HAP-1 (cell line): ENCODE results near the gene BRD3.
"Not testable (repeated sequence)": the region's sequence is repeated elsewhere in the genome, so short reads cannot be mapped to it uniquely, and the experiment has no call there.

ENCODE experiments used
- DNase-seq, 2 experiments: peaks; one replicate each; pipeline ENCODE4 v3.0.0-alpha.2; 2016 to 2020; ENCODE audit warnings: low spot score in 2 of 2
- H3K27me3 ChIP-seq: fragments of 250-450 bp; sonication (Bioruptor Pico); 2 replicates; pipeline ENCODE4 v1.5.1; 2020; ENCODE audit warnings: low read depth, mild to moderate bottlenecking, moderate library complexity
- H3K36me3 ChIP-seq: fragments of 250-450 bp; sonication (Bioruptor Pico); replicated peaks from 2 replicates; pipeline ENCODE4 v1.5.1; 2020; ENCODE audit warnings: mild to moderate bottlenecking
- H3K4me1 ChIP-seq: fragments of 250-450 bp; sonication (Bioruptor Pico); 2 replicates; pipeline ENCODE4 v1.5.1; 2020; ENCODE audit warnings: mild to moderate bottlenecking
- H3K4me3 ChIP-seq: fragments of 250-450 bp; sonication (Bioruptor Pico); 2 replicates; pipeline ENCODE4 v1.5.1; 2020; ENCODE audit warnings: mild to moderate bottlenecking, moderate library complexity
- H3K9me3 ChIP-seq: fragments of 250-450 bp; sonication (Bioruptor Pico); 2 replicates; pipeline ENCODE4 v1.5.1; 2020; ENCODE audit warnings: mild to moderate bottlenecking, moderate library complexity
- in situ Hi-C: fragments of 300-500 bp; cut with MboI; formaldehyde crosslinking; loops from 3 replicates; pipeline ENCODE4 v1.14.3; 2020; ENCODE audit warnings: low sequenced_read_pairs, inconsistent platforms, mixed read lengths

Gene BRD3

GRCh38 chr9:133988771-133989170 is 79.1 kb downstream of the BRD3 start:
- in situ Hi-C loops, H3K36me3 ChIP-seq, H3K4me3 ChIP-seq, DNase-seq, H3K4me1 ChIP-seq, H3K9me3 ChIP-seq, H3K27me3 ChIP-seq: not testable (repeated sequence)

DNA sequence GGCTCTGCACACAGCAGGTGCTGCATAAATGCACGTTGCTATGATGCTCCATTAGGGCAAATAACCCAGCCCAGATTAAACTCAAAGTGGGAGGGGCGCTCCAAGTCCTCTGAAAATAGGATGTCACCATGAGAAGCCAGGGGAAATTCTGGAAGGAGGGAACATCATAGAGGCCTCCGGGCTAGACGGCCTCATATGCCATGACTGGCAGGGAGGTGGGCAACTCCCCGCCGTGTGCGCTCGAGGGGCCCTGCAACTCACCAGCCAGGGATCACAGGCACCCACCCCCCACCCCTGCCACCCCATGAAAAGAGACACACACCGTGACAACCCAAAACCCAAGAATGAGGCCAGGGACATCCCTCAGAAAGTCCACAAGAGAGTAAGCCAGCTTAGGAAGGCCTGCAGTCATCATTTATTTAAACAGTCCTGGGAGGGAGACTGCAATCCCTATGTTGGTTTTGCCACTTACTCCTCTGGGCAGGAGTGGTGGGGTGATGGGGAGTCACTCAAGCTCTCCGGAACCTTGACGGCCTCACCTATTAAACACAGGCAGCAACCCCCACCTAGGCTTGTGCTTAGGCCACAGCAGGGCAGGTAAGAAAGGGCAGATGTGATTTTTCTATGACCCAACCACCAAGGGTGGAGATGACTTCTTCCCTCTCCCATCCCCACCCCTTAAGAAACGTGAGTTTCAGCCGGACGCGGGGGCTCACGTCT is 79.7 kb downstream of the BRD3 start:
- DNase-seq, result no peak
- in situ Hi-C loops, result no loop called here

GRCh38 chr9:133987446-133987788 is 80.4 kb downstream of the BRD3 start:
- Histone ChIP-seq H3K4me3 (no peak overlapping the region), H3K9me3 (no peaks in the 10 kb centered on the region), H3K36me3 (no peaks in the 10 kb centered on the region), H3K4me1 (no peaks in the 10 kb centered on the region), H3K27me3 (no peaks in the 10 kb centered on the region)
- no peak for DNase-seq
- in situ Hi-C loops, result no loop called here

More for the DNA sequence above, 79.7 kb downstream of the BRD3 start:
- no peak overlapping the region for H3K4me3 ChIP-seq
- H3K4me1 ChIP-seq, result no peaks in the 10 kb centered on the region
- no peaks in the 10 kb centered on the region for H3K36me3 ChIP-seq
- H3K27me3 ChIP-seq, result no peaks in the 10 kb centered on the region
- no peaks in the 10 kb centered on the region for H3K9me3 ChIP-seq

- no peak overlapping the region for H3K4me3 ChIP-seq
- DNase-seq, result no peak
- no peaks in the 10 kb centered on the region for H3K9me3 ChIP-seq
- no peaks in the 10 kb centered on the region for H3K36me3 ChIP-seq
- H3K4me1 ChIP-seq, result no peaks in the 10 kb centered on the region
- H3K27me3 ChIP-seq, result no peaks in the 10 kb centered on the region
- in situ Hi-C loops, result no loop called here
These were observed 80.9 kb downstream of the BRD3 start for GRCh38 chr9:133986774-133987445.

GRCh38 chr9:133986061-133986460 is 81.8 kb downstream of the BRD3 start:
- in situ Hi-C loops, result no loop called here
- no peaks in the 10 kb centered on the region for H3K27me3 ChIP-seq
- H3K36me3 ChIP-seq, result no peaks in the 10 kb centered on the region
- H3K4me3 ChIP-seq, result no peak overlapping the region
- no peaks in the 10 kb centered on the region for H3K9me3 ChIP-seq
- no peaks in the 10 kb centered on the region for H3K4me1 ChIP-seq
- DNase-seq, result no peak

- H3K27me3 ChIP-seq, result no peaks in the 10 kb centered on the region
- in situ Hi-C loops, result no loop called here
- H3K9me3 ChIP-seq, result no peaks in the 10 kb centered on the region
- no peaks in the 10 kb centered on the region for H3K4me1 ChIP-seq
- no peak overlapping the region for H3K4me3 ChIP-seq
- no peaks in the 10 kb centered on the region for H3K36me3 ChIP-seq
- no peak for DNase-seq
These were observed 84.7 kb downstream of the BRD3 start for GRCh38 chr9:133982971-133983720.

DNA sequence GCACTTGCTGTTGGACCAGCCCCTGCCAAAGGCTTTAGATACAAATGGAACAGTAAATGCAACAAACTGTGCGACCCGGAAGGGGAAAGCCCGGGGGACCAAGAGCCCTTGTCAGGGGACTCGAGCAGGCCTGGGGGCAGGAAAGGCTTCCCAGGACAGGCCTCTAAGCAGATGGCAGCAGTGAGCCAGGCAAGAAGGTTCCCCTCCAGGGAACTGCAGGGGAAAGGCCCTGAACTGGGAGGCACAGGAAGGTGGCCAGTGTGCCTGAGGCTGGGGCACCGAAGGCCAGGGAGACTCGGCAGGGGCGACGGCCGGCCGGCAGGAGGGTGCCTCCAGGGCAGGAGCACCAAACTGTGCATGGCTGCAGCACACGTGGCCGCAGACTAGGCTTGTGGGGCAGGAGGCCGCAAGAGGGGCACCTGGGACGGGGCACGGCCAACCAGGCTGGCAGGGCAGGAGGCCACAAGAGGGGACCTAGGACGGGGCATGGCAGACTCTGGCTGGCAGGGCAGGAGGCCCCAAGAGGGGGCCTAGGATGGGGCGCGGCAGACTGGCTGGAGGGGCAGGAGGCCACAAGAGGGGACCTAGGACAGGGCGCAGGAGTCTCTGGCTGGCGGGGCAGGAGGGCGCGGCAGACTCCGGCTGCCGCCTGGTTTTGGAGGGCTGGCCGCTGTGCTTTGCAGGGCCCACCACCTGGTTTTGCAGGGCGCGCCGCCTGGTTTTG is 85.7 kb downstream of the BRD3 start:
- in situ Hi-C loops, result no loop called here

GRCh38 chr9:133981589-133981957 is 86.3 kb downstream of the BRD3 start:
- Histone ChIP-seq H3K27me3 (no peaks in the 10 kb centered on the region), H3K36me3 (no peaks in the 10 kb centered on the region), H3K9me3 (no peaks in the 10 kb centered on the region), H3K4me3 (no peak overlapping the region), H3K4me1 (no peaks in the 10 kb centered on the region)
- in situ Hi-C loops, result no loop called here
- no peak for DNase-seq

More for the DNA sequence above, 85.7 kb downstream of the BRD3 start:
- no peaks in the 10 kb centered on the region for H3K27me3 ChIP-seq
- H3K4me3 ChIP-seq, result no peak overlapping the region
- no peaks in the 10 kb centered on the region for H3K4me1 ChIP-seq
- no peaks in the 10 kb centered on the region for H3K9me3 ChIP-seq
- H3K36me3 ChIP-seq, result no peaks in the 10 kb centered on the region
- no peak for DNase-seq

DNA sequence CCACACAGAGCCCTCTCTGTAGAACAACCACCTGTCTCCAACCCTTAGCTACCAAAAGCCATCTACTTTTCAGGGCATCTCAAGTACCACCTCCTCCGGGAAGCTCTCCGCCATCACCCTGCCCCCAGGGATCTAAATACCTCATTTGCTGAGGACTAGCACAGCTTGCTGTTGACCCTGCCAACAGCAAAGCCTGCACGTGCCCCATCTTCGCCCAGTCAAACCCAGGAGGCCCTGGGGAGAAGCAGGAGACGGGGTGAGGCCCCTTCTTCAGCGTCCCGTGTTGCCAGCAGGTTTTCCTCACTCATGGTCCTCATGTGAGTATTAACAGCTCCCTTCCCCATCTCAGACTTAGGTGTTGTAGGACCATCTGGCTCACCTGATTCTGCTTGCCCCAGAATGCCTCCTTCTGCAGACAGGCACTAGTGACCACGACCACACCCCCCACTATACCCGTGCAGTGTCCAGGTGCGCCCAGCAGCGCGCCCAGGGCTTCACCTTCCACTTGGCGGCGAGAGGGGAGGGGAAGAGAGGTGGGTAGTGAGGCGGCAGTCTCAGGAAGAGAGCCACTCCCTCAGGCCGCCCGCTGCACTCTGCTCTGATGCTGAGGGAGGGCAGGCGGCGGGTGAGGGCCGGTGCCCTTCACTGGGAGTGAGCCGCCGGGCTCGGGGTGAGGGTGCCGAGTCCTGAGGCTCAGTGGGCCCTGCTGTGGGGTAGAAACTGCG is 86.8 kb downstream of the BRD3 start:
- in situ Hi-C loops, result no loop called here

More for the DNA sequence above, 86.8 kb downstream of the BRD3 start:
- H3K27me3 ChIP-seq, result no peaks in the 10 kb centered on the region
- H3K36me3 ChIP-seq, result no peaks in the 10 kb centered on the region
- H3K9me3 ChIP-seq, result no peaks in the 10 kb centered on the region
- no peak for DNase-seq
- no peaks in the 10 kb centered on the region for H3K4me1 ChIP-seq
- no peak overlapping the region for H3K4me3 ChIP-seq
